HG02759 (cell line): Measurements from ENCODE around the gene SPECC1.
A peak's percentile ranks its signal among the peaks of the same experiment; 100 is the strongest.

Experiments used
- ATAC-seq: cut with Tn5 transposase; IDR thresholded peaks from one replicate; pipeline ENCODE4 v1.9.1; 2021; ENCODE audit warnings: mild to moderate bottlenecking, moderate library complexity; ENCODE audit not compliant: unreplicated experiment

The SPECC1 gene

GRCh38 chr17:20200865-20201458, 191.8 kb downstream of the SPECC1 start:
- no peak for ATAC-seq

- ATAC-seq: no peak
Measured at GRCh38 chr17:20202141-20202621, 193.0 kb downstream of the SPECC1 start.

- ATAC-seq: no peak
Measured at GRCh38 chr17:20203018-20203417, 193.9 kb downstream of the SPECC1 start.

- ATAC-seq: peak; percentile 56
Measured at GRCh38 chr17:20203761-20204263, 194.7 kb downstream of the SPECC1 start.

- no peak for ATAC-seq
Measured at GRCh38 chr17:20205609-20206008, 196.4 kb downstream of the SPECC1 start.

- no peak for ATAC-seq
Measured at GRCh38 chr17:20206068-20206467, 196.9 kb downstream of the SPECC1 start.

GRCh38 chr17:20206591-20206990, 197.4 kb downstream of the SPECC1 start:
- ATAC-seq: no peak

- no peak for ATAC-seq
Measured at GRCh38 chr17:20207262-20207985, 198.3 kb downstream of the SPECC1 start.

GRCh38 chr17:20208717-20209116, 199.6 kb downstream of the SPECC1 start:
- no peak for ATAC-seq

- no peak for ATAC-seq
Measured at GRCh38 chr17:20210180-20210579, 201.0 kb downstream of the SPECC1 start.

- no peak for ATAC-seq
Measured at GRCh38 chr17:20210614-20211013, 201.5 kb downstream of the SPECC1 start.

- no peak for ATAC-seq
Measured at GRCh38 chr17:20211246-20211645, 202.1 kb downstream of the SPECC1 start.

- ATAC-seq: no peak
Measured at GRCh38 chr17:20213449-20213848, 204.3 kb downstream of the SPECC1 start.

GRCh38 chr17:20214794-20215193, 205.6 kb downstream of the SPECC1 start:
- no peak for ATAC-seq

GRCh38 chr17:20216154-20216815, 207.1 kb downstream of the SPECC1 start:
- ATAC-seq: no peak

- no peak for ATAC-seq
Measured at GRCh38 chr17:20216853-20217252, 207.7 kb downstream of the SPECC1 start.

- no peak for ATAC-seq
Measured at GRCh38 chr17:20217677-20218076, 208.5 kb downstream of the SPECC1 start.

- no peak for ATAC-seq
Measured at GRCh38 chr17:20218272-20218671, 209.1 kb downstream of the SPECC1 start.

GRCh38 chr17:20223808-20224328, 214.7 kb downstream of the SPECC1 start:
- ATAC-seq: no peak

- no peak for ATAC-seq
Measured at GRCh38 chr17:20224379-20224778, 215.2 kb downstream of the SPECC1 start.
